ENCODE results near the gene IL3RA.
"Not testable (repeated sequence)": the region's sequence is repeated elsewhere in the genome, so short reads cannot be mapped to it uniquely, and the experiment has no call there.

The IL3RA gene

GRCh38 chrX:1361910-1362309 is 25.3 kb downstream of the IL3RA start:
- H3K4me3 ChIP-seq (ENCODE audit: low read depth, low read length): no peak overlapping the region
- TF ChIP-seq, protein P1, sequence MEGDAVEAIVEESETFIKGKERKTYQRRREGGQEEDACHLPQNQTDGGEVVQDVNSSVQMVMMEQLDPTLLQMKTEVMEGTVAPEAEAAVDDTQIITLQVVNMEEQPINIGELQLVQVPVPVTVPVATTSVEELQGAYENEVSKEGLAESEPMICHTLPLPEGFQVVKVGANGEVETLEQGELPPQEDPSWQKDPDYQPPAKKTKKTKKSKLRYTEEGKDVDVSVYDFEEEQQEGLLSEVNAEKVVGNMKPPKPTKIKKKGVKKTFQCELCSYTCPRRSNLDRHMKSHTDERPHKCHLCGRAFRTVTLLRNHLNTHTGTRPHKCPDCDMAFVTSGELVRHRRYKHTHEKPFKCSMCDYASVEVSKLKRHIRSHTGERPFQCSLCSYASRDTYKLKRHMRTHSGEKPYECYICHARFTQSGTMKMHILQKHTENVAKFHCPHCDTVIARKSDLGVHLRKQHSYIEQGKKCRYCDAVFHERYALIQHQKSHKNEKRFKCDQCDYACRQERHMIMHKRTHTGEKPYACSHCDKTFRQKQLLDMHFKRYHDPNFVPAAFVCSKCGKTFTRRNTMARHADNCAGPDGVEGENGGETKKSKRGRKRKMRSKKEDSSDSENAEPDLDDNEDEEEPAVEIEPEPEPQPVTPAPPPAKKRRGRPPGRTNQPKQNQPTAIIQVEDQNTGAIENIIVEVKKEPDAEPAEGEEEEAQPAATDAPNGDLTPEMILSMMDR (IDR thresholded peaks at IDR 0.05; ENCODE audit: borderline replicate concordance, insufficient read depth, low read depth, low read length): no peak

DNA sequence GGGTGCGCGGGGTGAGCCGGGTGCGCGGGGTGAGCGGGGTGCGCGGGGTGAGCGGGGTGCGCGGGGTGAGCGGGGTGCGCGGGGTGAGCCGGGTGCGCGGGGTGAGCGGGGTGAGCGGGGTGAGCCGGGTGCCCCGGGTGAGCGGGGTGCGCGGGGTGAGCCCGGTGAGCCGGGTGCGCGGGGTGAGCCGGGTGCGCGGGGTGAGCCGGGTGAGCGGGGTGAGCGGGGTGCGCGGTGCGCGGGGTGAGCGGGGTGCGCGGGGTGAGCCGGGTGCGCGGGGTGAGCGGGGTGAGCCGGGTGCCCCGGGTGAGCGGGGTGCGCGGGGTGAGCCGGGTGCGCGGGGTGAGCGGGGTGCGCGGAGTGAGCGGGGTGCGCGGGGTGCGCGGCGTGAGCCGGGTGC is 29.8 kb downstream of the IL3RA start:
- H3K4me3 ChIP-seq (ENCODE audit: low read depth, low read length): not testable (repeated sequence)

GRCh38 chrX:1368385-1368698 is 31.8 kb downstream of the IL3RA start:
- TF ChIP-seq, protein P1 (IDR thresholded peaks at IDR 0.05; ENCODE audit: borderline replicate concordance, insufficient read depth, low read depth, low read length): no peak
- H3K4me3 ChIP-seq (ENCODE audit: low read depth, low read length): no peak overlapping the region

- TF ChIP-seq, protein P1 (IDR thresholded peaks at IDR 0.05; ENCODE audit: borderline replicate concordance, insufficient read depth, low read depth, low read length): no peak
- H3K4me3 ChIP-seq (ENCODE audit: low read depth, low read length): no peak overlapping the region
Measured at GRCh38 chrX:1378306-1378759, 41.7 kb downstream of the IL3RA start.

DNA sequence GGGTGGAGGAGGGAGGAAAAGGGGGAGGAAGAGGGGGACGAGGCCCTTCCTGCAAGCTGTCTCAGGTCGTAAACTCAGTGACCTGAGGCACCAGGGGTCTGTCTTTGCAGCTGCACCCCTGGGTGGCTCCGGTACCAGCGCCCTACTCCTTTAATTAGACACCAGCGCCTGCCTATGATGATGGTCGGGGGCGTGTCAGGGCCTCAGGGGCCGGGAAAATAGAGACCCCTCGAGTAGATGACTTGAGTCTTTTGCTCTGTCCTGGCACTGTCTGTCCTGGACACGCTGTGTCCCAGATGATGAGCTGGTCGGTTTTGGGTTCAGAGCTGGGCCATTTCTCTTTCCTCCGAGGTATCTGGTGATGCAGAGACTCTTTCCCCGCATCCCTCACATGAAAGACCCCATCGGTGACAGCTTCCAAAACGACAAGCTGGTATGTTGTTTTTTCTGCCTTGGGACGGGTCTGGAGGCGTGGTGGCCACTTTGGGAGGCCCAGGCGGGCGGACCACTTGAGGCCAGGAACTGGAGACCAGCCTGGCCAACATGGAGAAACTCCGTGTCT is 44.2 kb downstream of the IL3RA start:
- TF ChIP-seq, protein P1 (IDR thresholded peaks at IDR 0.05; ENCODE audit: borderline replicate concordance, insufficient read depth, low read depth, low read length): no peak
- no peak overlapping the region for H3K4me3 ChIP-seq (ENCODE audit: low read depth, low read length)

DNA sequence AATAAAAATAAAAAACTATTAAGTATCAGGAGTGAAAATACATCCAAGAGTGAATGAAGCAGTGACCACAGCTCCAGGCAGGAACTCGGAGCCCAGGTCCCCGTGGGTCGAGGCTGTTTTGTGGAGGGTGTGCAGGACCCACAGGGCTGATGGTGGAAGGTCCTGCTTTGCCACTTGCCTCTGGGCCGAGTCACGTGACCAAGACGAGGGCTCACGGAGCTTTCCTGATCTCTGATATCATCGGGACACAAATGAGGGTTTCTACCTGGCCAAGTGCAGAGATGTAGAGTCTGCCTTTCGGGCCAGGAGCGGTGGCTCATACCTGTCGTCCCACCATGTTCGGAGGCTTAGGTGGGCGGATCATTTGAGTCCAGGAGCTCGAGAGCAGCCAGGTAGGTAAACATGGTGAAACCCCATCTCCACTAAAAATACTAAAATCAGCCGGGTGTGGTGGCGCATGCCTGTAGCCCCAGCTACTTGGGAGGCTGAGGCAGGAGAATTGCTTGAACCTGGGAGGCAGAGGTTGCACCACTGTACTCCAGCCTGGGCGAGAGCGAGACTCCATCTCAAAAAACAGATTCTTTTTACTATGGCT is 48.2 kb downstream of the IL3RA start:
- TF ChIP-seq, protein P1 (IDR thresholded peaks at IDR 0.05; ENCODE audit: borderline replicate concordance, insufficient read depth, low read depth, low read length): no peak
- no peak overlapping the region for H3K4me3 ChIP-seq (ENCODE audit: low read depth, low read length)

GRCh38 chrX:1385253-1386223 is 49.0 kb downstream of the IL3RA start:
- TF ChIP-seq, protein P1 (IDR thresholded peaks at IDR 0.05; ENCODE audit: borderline replicate concordance, insufficient read depth, low read depth, low read length): no peak
- no peak overlapping the region for H3K4me3 ChIP-seq (ENCODE audit: low read depth, low read length)

All from GM12875 (cell line).